Measurements from ENCODE around the gene ZDHHC14. TPM values are rescaled to one million over a fixed set of nuclear protein-coding genes. Genes with fewer than 3 reads are reported as not detected.

ZDHHC14 gene
- total RNA-seq, 1 experiment from 2014 or later: 4.9 TPM

- Histone ChIP-seq H3K9me2 (replicated peaks; ENCODE audit: low read length) (no peaks in the 10 kb centered on the region), H3K9ac (ENCODE audit: low read length) (no peak overlapping the region), H3K27ac (ENCODE audit: low read length) (no peak overlapping the region), H3K36me3 (ENCODE audit: low read depth, low read length) (no peaks in the 10 kb centered on the region), H2AFZ (ENCODE audit: low read length) (no peak overlapping the region), H3K4me3 (ENCODE audit: low read length) (no peak overlapping the region), H3K79me2 (ENCODE audit: low read length) (no peaks in the 10 kb centered on the region), H4K20me1 (ENCODE audit: low read length) (no peaks in the 10 kb centered on the region), H3K4me2 (ENCODE audit: low read length) (no peak overlapping the region), H3K4me1 (ENCODE audit: insufficient read depth, low read length) (no peaks in the 10 kb centered on the region), H3K9me3 (ENCODE audit: low read length) (no peaks in the 10 kb centered on the region), H3F3A (ENCODE audit: low read length, unreplicated experiment) (no peaks in the 10 kb centered on the region), H3K27me3 (ENCODE audit: low read length) (no peaks in the 10 kb centered on the region)
- CTCF ChIA-PET: interaction anchor here (0.6 kb wide), 1 partner anchor 453 kb away, joined by 3 read pairs; no protein-coding TSS in a partner anchor
- DNase-seq (no peak), ATAC-seq (no peak)
- no peak for TF ChIP-seq EZH2 (IDR thresholded peaks at IDR 0.05; ENCODE audit: low read length, unreplicated experiment)
- no peak for TF ChIP-seq EZH2phosphoT487 (IDR thresholded peaks at IDR 0.05; ENCODE audit: borderline replicate concordance, low read length)
- TF ChIP-seq, protein P1, sequence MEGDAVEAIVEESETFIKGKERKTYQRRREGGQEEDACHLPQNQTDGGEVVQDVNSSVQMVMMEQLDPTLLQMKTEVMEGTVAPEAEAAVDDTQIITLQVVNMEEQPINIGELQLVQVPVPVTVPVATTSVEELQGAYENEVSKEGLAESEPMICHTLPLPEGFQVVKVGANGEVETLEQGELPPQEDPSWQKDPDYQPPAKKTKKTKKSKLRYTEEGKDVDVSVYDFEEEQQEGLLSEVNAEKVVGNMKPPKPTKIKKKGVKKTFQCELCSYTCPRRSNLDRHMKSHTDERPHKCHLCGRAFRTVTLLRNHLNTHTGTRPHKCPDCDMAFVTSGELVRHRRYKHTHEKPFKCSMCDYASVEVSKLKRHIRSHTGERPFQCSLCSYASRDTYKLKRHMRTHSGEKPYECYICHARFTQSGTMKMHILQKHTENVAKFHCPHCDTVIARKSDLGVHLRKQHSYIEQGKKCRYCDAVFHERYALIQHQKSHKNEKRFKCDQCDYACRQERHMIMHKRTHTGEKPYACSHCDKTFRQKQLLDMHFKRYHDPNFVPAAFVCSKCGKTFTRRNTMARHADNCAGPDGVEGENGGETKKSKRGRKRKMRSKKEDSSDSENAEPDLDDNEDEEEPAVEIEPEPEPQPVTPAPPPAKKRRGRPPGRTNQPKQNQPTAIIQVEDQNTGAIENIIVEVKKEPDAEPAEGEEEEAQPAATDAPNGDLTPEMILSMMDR (conservative IDR thresholded peaks at IDR 0.05; ENCODE audit: low read depth, low read length): no peak
- intact Hi-C loops (cut with micrococcal nuclease): no loop called here
- BruUV-seq (replicated peaks): no TSS peak
- POLR2A ChIA-PET (ENCODE audit: unreplicated experiment): no interaction called here
These were observed 259.9 kb downstream of the ZDHHC14 start for GRCh38 chr6:157640746-157641451.

DNA sequence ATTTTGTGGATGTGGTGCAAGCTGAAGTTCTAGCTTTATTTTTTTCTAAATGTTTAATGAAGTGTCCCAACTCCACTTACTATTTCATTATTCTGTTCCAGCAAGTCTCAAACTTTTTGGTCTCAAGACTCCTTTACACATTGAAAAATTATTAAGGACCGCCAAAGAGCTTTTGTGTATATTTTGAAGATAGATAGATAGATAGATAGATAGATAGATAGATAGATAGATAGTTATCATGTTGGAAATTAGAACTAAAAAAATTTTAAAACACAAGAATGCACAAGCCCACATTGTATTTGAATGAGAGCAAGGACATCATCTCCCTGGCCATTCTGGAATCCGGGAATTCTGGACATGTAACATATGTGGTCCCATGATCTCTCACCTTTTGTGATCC is 260.8 kb downstream of the ZDHHC14 start:
- Histone ChIP-seq H3K4me3 (ENCODE audit: low read length) (no peak overlapping the region), H3K9ac (ENCODE audit: low read length) (no peak overlapping the region), H3K4me2 (ENCODE audit: low read length) (no peak overlapping the region), H3K4me1 (ENCODE audit: insufficient read depth, low read length) (no peaks in the 10 kb centered on the region), H3K27me3 (ENCODE audit: low read length) (no peaks in the 10 kb centered on the region), H3K79me2 (ENCODE audit: low read length) (no peaks in the 10 kb centered on the region), H3K27ac (ENCODE audit: low read length) (no peak overlapping the region), H4K20me1 (ENCODE audit: low read length) (no peaks in the 10 kb centered on the region), H2AFZ (ENCODE audit: low read length) (no peak overlapping the region), H3K9me3 (ENCODE audit: low read length) (no peaks in the 10 kb centered on the region), H3K36me3 (ENCODE audit: low read depth, low read length) (no peaks in the 10 kb centered on the region), H3F3A (ENCODE audit: low read length, unreplicated experiment) (no peaks in the 10 kb centered on the region), H3K9me2 (replicated peaks; ENCODE audit: low read length) (no peaks in the 10 kb centered on the region)
- CTCF ChIA-PET: no interaction called here
- intact Hi-C loops (cut with micrococcal nuclease): no loop called here
- BruUV-seq (replicated peaks): no TSS peak
- no peak for ATAC-seq
- no peak for DNase-seq
- TF ChIP-seq, protein P1 (conservative IDR thresholded peaks at IDR 0.05; ENCODE audit: low read depth, low read length): no peak
- TF ChIP-seq EZH2phosphoT487 (IDR thresholded peaks at IDR 0.05; ENCODE audit: borderline replicate concordance, low read length) (no peak), EZH2 (IDR thresholded peaks at IDR 0.05; ENCODE audit: low read length, unreplicated experiment) (no peak)
- POLR2A ChIA-PET (ENCODE audit: unreplicated experiment): no interaction called here

DNA sequence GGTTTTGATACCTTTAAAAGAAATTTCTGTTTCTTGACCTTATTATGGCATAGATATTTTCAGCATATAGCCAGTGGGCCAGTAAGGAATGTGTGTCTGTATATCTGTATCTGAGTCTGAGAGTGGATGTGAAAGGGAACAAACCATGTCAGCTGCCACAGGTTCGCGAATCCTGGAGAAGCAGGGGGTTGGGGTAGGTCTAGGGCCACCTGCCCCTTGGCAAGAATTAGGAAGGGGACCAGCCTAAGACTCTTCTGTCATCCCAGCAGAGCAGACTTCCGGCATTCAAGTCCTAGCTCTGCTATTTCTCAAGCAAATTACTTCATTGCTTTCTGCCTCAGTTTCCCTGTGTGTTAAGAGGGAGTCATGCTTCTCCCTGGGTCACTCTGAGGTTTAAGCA is 261.7 kb downstream of the ZDHHC14 start:
- Histone ChIP-seq H4K20me1 (ENCODE audit: low read length) (no peaks in the 10 kb centered on the region), H3K4me3 (ENCODE audit: low read length) (no peak overlapping the region), H3K9ac (ENCODE audit: low read length) (no peak overlapping the region), H2AFZ (ENCODE audit: low read length) (no peak overlapping the region), H3K4me1 (ENCODE audit: insufficient read depth, low read length) (no peaks in the 10 kb centered on the region), H3K36me3 (ENCODE audit: low read depth, low read length) (no peaks in the 10 kb centered on the region), H3K79me2 (ENCODE audit: low read length) (no peaks in the 10 kb centered on the region), H3K4me2 (ENCODE audit: low read length) (no peak overlapping the region), H3K27me3 (ENCODE audit: low read length) (no peaks in the 10 kb centered on the region), H3K27ac (ENCODE audit: low read length) (no peak overlapping the region), H3K9me3 (ENCODE audit: low read length) (no peaks in the 10 kb centered on the region), H3K9me2 (replicated peaks; ENCODE audit: low read length) (no peaks in the 10 kb centered on the region), H3F3A (ENCODE audit: low read length, unreplicated experiment) (no peaks in the 10 kb centered on the region)
- DNase-seq (no peak), ATAC-seq (no peak)
- TF ChIP-seq EZH2 (IDR thresholded peaks at IDR 0.05; ENCODE audit: low read length, unreplicated experiment): no peak
- TF ChIP-seq, protein P1 (conservative IDR thresholded peaks at IDR 0.05; ENCODE audit: low read depth, low read length): no peak
- TF ChIP-seq EZH2phosphoT487 (IDR thresholded peaks at IDR 0.05; ENCODE audit: borderline replicate concordance, low read length): no peak
- no TSS peak for BruUV-seq (replicated peaks)
- intact Hi-C loops (cut with micrococcal nuclease): no loop called here
- POLR2A ChIA-PET (ENCODE audit: unreplicated experiment): no interaction called here
- CTCF ChIA-PET: no interaction called here

Measured in PC-3 (cell line).